Measurements from ENCODE around the gene MAEA. TPM values are rescaled to one million over a fixed set of nuclear protein-coding genes. Genes with fewer than 3 reads are reported as not detected.

The MAEA gene
- total RNA-seq, 1 experiment from 2014 or later, result 81.1 TPM

DNA sequence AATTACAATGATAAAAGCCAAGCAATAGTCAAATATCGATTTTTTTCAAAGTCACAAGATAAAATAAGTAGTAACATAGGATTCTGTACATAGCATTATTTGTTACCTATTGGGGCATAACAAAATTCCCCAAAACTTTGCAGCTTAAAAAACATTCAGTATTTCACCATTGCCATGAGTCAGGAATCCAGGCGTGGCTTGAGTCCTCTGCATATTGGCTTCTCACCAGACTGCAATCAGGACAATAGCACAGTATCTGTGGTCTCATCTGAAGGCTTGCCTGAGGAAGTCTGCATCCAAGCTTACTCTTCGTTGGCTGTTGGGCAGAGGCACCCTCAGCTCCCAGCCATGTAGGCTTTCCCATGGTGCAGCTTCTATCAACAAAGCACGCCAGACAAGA is 34.5 kb upstream of the MAEA start:
- peaks cover 36% of the 10 kb centered on the region for H3K9me3 Mint-ChIP-seq (ENCODE audit: unreplicated experiment)
- H3K4me1 ChIP-seq, result peaks cover 4% of the 10 kb centered on the region; the same call in 1 of the 2 replicates
- H3K9me3 ChIP-seq, result peaks cover 19% of the 10 kb centered on the region
- H3K4me1 Mint-ChIP-seq (ENCODE audit: low read depth, unreplicated experiment), result peaks cover 5% of the 10 kb centered on the region
- no peak for DNase-seq
- ChIA-PET POLR2A (no interaction called here), CTCF (no interaction called here)
- no peak for TF ChIP-seq CTCF (IDR thresholded peaks at IDR 0.05; ENCODE audit: insufficient read depth in 1 of 2, low read depth in 1 of 2, low read length in 1 of 2, severe bottlenecking in 1 of 2, unreplicated experiment in 1 of 2)
- no peak overlapping the region for H3K27ac Mint-ChIP-seq (ENCODE audit: unreplicated experiment)
- no TSS peak for BruUV-seq (replicated peaks)
- H3K4me3 ChIP-seq (ENCODE audit: low read depth, low read length), result no peak overlapping the region
- no peaks in the 10 kb centered on the region for H3K27me3 Mint-ChIP-seq (ENCODE audit: insufficient read depth, unreplicated experiment)
- H3K4me3 Mint-ChIP-seq (ENCODE audit: unreplicated experiment), result no peak overlapping the region
- peaks cover 4% of the 10 kb centered on the region; the same call in 1 of the 2 replicates for H3K36me3 ChIP-seq (ENCODE audit: control insufficient read depth, insufficient read depth, low read length)
- peaks cover 11% of the 10 kb centered on the region for H3K36me3 Mint-ChIP-seq (ENCODE audit: insufficient read depth, unreplicated experiment)
- intact Hi-C loops (cut with micrococcal nuclease; ENCODE audit: unreplicated experiment), result no loop called here
- no peaks in the 10 kb centered on the region for H3K27me3 ChIP-seq (replicated peaks; ENCODE audit: control insufficient read depth, insufficient read depth, low read length)

- Mint-ChIP-seq H3K4me1 (ENCODE audit: low read depth, unreplicated experiment) (no peaks in the 10 kb centered on the region), H3K4me3 (ENCODE audit: unreplicated experiment) (no peak overlapping the region), H3K27me3 (ENCODE audit: insufficient read depth, unreplicated experiment) (no peaks in the 10 kb centered on the region), H3K36me3 (ENCODE audit: insufficient read depth, unreplicated experiment) (peaks cover 8% of the 10 kb centered on the region), H3K27ac (ENCODE audit: unreplicated experiment) (no peak overlapping the region), H3K9me3 (ENCODE audit: unreplicated experiment) (peaks cover 36% of the 10 kb centered on the region)
- DNase-seq, result no peak
- intact Hi-C loops (cut with micrococcal nuclease; ENCODE audit: unreplicated experiment), result no loop called here
- POLR2A ChIA-PET, result no interaction called here
- Histone ChIP-seq H3K9me3 (peaks cover 19% of the 10 kb centered on the region), H3K4me3 (ENCODE audit: low read depth, low read length) (no peak overlapping the region), H3K4me1 (no peaks in the 10 kb centered on the region), H3K36me3 (ENCODE audit: control insufficient read depth, insufficient read depth, low read length) (peaks cover 4% of the 10 kb centered on the region; the same call in 1 of the 2 replicates), H3K27me3 (replicated peaks; ENCODE audit: control insufficient read depth, insufficient read depth, low read length) (no peaks in the 10 kb centered on the region)
- CTCF ChIA-PET, result no interaction called here
- no peak for TF ChIP-seq CTCF (IDR thresholded peaks at IDR 0.05; ENCODE audit: insufficient read depth in 1 of 2, low read depth in 1 of 2, low read length in 1 of 2, severe bottlenecking in 1 of 2, unreplicated experiment in 1 of 2)
- BruUV-seq (replicated peaks), result no TSS peak
Observed at GRCh38 chr4:1255699-1256098, 34.0 kb upstream of the MAEA start.

DNA sequence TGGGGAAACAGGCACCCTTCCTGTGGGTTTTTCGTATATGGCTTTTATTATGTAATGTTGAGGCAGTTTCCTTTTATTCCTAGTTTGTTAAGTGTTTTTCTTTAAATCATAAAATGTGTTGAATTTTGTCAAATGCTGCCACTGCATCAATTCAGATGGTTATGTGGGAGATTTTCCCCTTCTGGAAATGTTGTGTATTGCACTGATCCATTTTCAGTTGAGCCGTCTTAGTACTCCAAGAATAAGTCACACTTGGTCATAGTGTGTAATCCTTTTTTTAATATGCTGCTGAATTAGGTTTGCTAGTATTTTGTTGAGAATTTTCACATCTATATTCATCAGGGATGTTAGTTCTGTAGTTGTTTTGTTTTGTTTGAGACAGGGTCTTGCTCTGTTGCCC is 31.2 kb upstream of the MAEA start:
- POLR2A ChIA-PET, result no interaction called here
- CTCF ChIA-PET, result no interaction called here
- intact Hi-C loops (cut with micrococcal nuclease; ENCODE audit: unreplicated experiment), result no loop called here
- no peaks in the 10 kb centered on the region for H3K36me3 Mint-ChIP-seq (ENCODE audit: insufficient read depth, unreplicated experiment)
- H3K4me1 ChIP-seq, result no peaks in the 10 kb centered on the region
- H3K27me3 ChIP-seq (replicated peaks; ENCODE audit: control insufficient read depth, insufficient read depth, low read length), result no peaks in the 10 kb centered on the region
- H3K27me3 Mint-ChIP-seq (ENCODE audit: insufficient read depth, unreplicated experiment), result peaks cover 4% of the 10 kb centered on the region
- H3K27ac Mint-ChIP-seq (ENCODE audit: unreplicated experiment), result no peak overlapping the region
- no peak overlapping the region for H3K4me3 ChIP-seq (ENCODE audit: low read depth, low read length)
- H3K4me1 Mint-ChIP-seq (ENCODE audit: low read depth, unreplicated experiment), result no peaks in the 10 kb centered on the region
- no peaks in the 10 kb centered on the region for H3K36me3 ChIP-seq (ENCODE audit: control insufficient read depth, insufficient read depth, low read length)
- no peak for TF ChIP-seq CTCF (IDR thresholded peaks at IDR 0.05; ENCODE audit: insufficient read depth in 1 of 2, low read depth in 1 of 2, low read length in 1 of 2, severe bottlenecking in 1 of 2, unreplicated experiment in 1 of 2)
- BruUV-seq (replicated peaks), result no TSS peak
- peaks cover 26% of the 10 kb centered on the region for H3K9me3 Mint-ChIP-seq (ENCODE audit: unreplicated experiment)
- no peak overlapping the region for H3K4me3 Mint-ChIP-seq (ENCODE audit: unreplicated experiment)
- DNase-seq, result no peak
- H3K9me3 ChIP-seq, result peaks cover 10% of the 10 kb centered on the region; the same call in 1 of the 2 replicates
